HG03457 (cell line): Measurements from ENCODE around the gene PIK3C2G.

Experiments used
- ATAC-seq: cut with Tn5 transposase; IDR thresholded peaks from one replicate; pipeline ENCODE4 v1.9.1; 2021; ENCODE audit warnings: moderate number of reproducible peaks; ENCODE audit not compliant: unreplicated experiment

Gene PIK3C2G

DNA sequence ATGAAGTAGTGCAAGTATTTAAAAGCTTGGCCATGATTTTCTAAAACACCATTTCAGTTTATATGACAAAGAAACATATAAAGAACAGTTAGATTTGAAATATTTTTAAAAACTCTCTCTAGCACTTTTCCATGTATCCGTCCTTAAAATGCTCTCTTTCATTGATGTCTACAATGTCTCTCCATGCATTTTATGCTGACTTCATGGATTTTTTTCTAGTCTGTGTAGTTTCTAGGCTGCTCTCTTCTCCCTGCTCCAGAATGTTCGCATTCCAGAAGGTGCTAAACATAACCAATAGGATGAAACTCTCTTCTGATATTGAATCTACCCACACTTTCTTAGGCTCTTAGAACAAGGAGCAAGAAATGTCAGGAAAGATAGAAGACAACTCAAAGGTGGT lies 351.7 kb downstream of the PIK3C2G start:
- ATAC-seq, result no peak

DNA sequence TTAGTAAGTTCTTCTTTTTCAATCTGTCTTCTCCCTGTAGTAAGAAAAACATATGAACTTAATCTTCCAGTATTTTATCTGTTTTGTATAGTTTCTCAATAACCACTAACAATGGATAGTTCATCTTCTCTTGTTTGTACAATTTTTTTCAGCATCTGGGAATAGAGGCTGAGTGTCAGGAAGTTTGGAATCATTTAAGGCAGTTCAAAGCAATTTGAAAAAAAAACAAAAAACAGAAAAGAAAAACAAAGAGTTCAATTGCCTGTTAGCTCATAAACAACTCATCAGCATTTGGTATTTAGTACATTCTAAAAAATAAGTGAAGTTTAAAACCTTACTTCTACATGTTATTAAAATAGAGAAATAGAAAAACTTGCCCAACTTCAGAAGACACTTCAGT lies 359.7 kb downstream of the PIK3C2G start:
- no peak for ATAC-seq

DNA sequence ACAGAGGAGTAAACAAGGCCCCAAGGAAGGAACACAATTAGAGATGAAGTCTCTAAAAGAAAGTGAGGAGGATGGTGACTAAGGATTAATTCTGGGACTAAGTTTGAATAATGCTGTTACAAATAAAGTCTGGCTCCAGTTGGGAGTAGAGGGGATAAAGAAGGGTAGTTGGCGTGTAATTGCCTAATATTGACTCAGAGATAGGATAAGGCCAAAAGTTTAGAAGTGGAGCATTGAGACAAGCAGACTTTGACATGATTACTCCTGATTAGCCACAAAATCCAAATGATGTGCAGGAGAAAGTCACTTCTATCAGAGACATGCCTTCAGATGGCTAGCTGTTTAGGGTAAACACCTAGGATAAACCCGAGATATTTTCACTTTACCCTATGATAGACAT lies 368.1 kb downstream of the PIK3C2G start:
- ATAC-seq, result no peak

DNA sequence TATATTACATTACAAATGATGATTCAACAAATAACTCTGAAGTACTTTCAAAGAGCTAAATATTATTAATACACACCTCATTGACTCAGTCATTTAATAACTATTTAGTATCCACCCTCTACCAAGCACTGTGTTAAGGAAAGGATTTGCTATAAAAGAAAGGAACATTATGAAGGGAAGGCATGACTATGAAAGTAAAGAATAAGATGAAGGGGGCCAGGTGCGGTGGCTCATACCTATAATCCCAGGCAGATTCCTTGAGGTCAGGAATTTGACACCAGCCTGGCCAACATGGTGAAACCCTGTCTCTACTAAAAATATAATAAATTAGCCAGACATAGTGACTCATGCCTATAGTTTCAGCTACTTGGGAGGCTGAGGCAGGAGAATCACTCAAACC lies 368.6 kb downstream of the PIK3C2G start:
- no peak for ATAC-seq

DNA sequence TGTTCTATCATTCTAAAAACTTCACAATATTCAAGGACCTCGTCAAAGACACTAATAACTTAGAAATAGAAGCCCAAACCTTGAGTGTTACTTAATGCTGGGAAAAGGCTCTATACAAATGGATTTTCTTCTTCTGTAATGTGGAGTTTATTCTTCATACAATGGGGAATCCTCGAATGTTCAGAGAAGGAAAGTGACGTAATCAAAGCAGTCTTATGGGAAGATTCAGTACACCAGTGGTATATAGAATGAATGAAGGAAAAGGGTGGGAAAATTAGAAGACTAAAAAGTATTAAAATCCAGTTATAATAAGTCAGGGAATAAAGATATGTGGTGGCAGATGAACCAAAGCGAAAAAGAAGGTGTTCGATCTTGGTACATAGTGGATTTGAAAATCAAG lies 370.0 kb downstream of the PIK3C2G start:
- ATAC-seq, result no peak

DNA sequence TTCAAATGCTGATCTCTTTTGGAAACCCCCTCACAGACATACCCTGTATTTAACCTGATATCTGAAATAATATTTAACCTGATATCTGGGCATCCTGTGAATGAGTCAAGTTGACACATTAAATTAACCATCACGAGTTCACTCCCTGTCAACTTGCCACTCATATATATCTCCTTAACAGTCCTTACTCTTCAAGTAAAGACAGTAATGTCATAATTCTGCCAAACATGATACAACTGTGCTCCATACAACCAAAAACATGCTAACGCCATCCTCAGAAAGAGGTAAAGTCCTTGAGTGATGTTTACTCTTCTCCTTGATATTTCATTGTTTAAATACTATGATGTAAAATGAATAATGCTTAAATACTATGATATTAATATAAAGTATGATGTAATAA lies 371.5 kb downstream of the PIK3C2G start:
- no peak for ATAC-seq

DNA sequence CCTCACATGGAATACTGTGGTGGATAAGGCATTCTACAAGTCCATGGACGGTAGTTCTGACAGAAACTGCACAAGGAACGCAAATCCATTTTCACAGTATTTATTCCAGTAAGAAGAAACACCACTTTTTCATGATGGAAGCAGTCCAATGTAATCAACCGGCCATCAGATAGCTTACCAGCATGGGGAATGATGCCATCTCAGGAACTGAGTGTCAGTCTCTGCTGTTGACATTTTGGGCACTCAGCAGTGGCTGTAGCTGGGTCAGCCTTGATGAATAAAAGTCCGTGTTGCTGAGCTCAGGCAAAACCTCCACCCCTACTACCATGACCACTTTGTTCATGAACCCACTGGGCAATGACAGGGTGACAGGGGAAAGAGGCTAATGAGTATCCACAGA lies 373.1 kb downstream of the PIK3C2G start:
- ATAC-seq, result no peak

DNA sequence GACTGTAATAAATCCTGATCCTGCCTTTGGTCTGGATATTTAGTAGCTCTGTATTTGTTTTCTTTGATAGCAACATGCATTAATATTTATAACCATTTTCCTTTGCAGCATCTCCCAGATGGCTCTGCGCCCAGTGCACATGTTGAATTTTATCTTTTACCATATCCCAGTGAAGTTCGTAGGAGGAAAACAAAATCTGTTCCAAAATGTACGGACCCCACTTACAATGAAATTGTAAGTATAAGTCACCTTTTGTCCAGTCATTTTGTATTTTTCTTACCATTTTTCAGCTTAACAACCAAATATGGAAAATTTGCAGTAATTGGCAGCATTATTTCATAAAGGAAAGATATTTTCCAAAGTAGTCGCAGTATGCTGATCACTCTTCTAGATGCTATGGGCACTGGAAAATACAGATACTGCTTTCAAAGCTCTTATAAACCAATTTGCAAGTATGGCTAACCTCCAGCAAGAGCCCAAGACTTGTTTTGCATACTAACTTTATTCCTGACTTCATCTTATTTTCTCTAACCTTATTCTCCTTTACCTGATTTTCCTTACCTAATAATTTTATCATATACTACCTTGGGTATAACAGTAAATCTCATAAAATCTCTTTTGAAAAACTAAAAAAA lies 379.1 kb downstream of the PIK3C2G start:
- ATAC-seq, result no peak

DNA sequence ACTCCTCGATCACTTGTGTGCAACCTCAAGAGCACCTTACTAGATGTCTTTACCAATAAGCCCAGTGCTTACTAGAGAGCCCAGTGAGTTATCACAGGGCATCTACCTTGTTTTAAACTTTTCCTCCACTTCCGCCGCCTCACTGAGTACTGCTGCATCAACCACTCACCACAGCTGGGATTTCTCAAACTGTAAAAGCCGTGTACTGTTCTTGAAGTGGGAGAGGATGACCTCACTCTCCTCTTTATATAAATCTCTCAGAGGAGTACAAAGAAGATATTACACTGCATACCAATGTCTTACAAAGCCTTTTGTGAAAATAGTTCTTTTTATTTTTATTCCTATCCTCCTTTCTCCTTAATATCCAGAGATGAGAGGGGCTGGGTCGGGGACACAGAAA lies 382.4 kb downstream of the PIK3C2G start:
- no peak for ATAC-seq

DNA sequence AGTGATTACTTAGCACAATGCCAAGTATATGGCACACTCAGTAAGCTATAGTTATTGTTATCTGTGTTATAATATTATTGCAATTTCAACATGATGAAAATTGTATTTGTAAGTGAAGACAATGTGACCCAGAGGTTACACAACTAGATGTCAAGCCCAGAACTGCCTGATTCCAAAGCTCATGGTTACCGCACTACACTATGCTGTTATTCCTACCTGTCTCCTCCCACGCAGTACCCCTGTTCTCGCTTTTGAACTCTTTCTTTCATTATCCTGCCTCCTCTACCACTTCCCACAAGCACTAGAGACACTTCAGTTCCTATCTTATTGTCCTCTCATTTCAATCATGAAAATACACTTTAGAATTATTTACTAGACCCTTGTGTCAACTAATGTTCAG lies 383.2 kb downstream of the PIK3C2G start:
- ATAC-seq, result no peak

DNA sequence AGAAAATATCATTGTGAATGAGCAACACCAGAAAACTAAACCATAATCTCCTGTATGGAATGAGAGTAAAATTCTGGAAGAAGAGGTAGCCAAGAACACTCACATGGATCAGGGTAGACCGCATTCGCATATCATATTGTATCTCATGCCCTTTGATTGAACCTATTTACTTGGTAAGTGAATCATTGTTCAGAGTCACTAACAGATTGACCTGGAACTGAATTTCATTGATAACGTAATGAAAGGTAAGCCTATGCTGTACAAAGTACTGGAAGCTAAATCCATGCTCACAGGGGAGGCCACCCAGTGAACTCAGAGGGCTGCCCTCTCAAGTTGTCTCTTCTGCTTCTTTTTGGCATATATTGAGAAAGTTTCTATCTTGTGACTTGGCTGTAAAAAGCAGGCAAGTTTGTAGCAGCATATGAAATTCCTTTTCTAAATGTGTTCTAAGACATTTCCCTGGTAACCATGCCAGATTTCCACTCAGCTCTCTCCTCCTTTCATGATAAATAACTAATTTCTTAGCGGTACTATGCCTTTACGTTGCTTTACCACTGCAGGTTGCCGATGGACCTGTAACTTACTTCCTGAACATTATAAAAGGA lies 385.1 kb downstream of the PIK3C2G start:
- ATAC-seq, result no peak

DNA sequence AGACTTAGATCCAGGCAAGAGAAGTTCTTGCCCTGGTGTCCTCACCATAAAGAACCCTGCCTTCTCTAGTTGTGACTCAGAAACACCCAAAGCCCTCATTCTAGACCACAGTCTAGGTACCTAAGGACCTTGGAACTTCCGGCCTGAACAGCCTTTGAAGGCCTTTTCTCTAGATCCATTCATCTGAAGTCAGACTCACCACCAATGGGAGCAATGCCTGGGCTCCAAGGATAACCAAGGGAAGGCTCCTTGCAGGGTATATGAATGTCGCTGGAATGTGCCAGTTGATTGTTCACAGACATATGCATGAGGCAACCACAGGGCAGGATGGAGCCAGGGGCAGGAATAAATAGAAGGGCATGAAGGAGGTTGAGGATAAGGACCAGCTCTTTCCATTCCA lies 390.2 kb downstream of the PIK3C2G start:
- ATAC-seq, result no peak

DNA sequence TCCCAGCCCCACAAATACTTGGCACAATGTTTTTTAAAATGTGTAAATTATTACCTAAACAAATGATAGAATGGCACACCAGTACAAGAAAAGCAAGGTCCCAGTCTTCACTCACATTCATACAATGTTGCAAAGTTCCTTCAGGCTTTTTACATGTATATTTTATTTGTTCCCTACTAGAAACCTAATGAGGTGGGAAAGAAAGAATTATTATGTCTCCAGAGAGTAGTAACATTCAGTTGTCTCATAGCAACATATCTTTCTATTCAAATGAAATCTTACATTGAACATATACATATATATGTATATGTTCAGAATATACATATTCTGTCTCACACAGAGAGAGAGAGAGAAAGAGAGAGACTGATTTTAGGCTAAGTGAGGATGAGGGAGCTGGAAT lies 391.3 kb downstream of the PIK3C2G start:
- ATAC-seq, result no peak

DNA sequence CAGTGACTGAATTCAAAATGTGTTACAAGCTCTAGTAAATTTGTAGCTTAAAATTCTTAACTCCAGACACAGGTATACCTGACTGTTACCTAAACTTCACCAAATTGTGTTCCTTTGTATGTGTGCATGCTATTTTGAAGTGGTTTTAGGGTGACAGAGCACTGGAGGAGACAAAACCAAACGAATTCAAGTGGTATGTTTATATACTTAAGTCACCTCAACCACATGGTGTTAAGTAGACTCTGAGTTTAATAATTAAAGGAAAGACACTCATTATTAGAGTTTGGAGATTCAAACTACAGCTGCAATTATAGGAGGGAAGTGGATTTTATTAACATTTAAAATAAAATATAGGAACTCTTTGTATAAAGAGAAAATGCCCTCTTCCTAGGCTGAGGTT lies 392.1 kb downstream of the PIK3C2G start:
- ATAC-seq, result no peak

DNA sequence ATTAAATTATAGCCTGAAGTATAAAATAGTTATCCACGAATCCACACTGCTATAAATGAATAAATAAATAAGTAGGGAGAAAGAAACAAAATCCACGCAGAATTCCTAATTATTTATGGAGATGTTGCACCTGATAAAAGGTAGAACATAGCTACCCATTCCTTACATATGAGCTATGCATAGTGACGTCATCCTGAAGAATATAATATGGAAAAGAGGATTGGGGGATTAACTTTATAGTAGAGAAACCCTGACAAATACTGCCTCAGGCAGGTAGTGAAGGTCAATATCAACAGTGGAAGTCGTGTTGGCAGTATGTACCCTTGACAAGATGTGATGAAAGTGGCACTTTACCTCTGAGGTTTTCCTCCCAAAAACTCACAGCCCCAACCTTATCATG lies 394.0 kb downstream of the PIK3C2G start:
- ATAC-seq, result no peak

DNA sequence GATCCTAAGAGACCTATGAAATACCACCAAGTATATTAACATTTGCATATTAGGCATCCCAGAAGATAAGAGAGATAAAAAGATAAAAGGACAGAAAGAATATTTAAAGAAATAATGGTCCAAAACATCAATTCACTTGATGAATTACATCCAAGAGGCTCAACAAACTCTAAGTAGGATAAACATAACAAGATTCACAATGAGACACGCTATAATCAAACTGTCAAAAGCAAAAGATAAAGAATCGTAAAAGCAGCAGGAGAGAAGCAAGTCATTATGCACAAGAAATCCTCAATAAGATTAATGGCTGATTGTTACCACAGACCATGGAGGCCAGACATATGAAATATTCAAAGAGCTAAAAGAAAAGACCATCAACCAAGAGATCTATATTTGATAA lies 396.9 kb downstream of the PIK3C2G start:
- no peak for ATAC-seq

DNA sequence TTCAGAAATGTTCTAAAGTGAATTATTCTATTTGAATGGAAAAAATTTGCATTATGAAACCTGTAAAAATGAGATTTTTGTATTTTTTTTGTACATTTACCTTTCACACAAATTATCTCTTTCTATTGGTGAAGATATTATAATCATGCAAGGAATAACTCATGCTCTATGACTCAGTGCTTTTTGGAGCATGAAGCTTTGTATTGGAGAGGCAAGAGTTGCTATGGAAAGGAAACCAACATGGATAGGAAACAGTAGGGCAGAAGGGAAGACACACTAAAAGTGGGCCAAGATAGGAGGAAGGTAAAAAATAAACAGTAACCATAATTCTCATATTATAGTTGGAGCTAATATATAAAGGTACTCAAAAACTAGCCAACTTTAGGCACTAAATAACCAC lies 397.5 kb downstream of the PIK3C2G start:
- no peak for ATAC-seq

DNA sequence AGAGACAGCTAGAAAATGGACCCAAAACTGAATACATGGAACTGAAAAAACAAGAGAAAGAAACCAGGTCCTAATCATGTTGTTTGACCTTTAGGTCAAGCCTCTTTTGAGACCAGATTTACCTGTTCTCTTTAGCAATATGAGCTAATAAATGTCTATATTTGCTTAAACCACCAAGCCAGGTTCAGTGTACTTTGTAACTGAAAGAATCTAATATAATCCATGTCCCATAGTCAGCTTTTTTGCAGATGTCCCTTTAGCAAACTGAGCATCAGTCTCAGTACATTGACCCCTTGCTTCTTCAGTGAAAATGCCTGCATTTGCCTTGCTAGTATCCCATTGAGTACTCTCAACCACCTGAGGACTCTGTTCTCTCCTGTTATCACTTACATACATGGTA lies 414.8 kb downstream of the PIK3C2G start:
- ATAC-seq, result no peak

DNA sequence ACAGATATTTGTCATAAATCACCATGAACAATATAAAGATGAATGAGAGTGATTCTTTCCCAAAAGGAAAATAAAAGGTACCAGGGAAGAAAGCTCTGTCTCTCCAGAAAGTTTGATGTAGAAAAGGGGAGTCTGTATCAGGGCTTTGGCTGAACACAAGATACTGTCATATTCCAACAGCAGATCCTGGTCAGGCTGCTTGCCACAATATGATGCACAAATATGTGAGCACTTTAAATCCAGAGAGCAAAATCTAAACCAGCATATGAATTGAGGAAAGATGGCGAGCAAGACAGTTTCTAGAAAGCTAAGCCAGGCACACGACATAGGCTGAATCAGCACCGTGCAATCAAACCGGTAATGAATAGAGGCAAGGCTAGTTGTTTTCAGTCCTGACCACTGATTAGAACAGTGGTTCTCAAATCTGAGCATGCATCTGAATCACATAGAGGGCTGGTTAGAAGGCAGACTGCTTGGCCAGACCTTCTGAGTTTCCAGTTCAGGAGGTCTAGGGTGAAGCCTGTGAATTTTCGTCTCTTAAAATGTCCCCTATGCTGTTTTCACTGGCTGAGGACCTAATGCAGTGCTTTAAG lies 415.8 kb downstream of the PIK3C2G start:
- ATAC-seq, result no peak

DNA sequence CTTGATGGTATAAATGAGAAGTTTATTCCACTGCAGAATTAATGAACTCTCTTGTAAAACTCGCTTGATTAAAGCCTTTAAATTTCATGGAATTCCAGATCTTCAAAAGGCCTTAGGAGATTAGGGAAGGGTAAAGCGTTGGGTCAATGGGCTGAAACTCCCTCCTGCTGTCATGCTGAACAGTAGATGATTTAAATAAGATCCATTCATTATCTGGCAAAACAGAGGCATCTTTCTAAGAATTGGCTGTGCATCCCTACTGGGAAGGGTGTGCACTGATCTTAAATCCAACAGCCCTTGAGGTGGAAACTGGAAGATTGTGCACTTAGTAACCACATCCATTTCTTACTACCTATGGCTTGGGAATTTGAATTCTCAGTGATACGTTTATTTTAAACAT lies 420.5 kb downstream of the PIK3C2G start:
- no peak for ATAC-seq

DNA sequence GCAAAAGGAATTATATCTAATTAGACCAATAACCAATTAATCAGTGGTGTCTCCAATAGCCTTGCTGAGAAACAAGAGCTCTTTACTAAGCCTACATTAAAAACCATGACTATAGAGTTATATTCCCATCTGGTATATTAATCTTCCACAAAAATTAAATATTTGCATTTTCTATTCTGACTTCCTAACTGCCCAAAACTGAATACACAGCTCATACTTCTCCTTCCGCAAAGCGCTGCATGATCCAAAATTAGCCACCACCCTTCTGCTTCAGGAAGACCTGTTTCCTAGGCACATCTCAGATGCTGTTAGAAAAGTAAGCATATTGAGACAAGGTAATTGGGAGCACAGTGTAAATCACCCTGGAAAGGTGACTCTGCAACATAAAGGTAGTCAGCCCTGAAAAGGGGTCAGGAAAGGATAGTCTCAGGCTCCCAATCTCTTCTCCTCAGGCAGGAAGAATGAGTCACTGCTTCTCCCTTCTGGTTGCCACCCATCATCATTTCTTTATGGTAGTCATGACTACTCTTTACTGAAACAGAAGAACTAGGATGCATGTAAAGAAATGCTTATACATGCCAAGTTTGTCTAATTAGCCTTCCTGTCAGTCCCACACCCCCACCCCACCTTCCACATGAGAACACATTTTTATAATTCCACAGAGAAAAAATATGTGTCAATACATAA lies 422.2 kb downstream of the PIK3C2G start:
- ATAC-seq, result no peak

DNA sequence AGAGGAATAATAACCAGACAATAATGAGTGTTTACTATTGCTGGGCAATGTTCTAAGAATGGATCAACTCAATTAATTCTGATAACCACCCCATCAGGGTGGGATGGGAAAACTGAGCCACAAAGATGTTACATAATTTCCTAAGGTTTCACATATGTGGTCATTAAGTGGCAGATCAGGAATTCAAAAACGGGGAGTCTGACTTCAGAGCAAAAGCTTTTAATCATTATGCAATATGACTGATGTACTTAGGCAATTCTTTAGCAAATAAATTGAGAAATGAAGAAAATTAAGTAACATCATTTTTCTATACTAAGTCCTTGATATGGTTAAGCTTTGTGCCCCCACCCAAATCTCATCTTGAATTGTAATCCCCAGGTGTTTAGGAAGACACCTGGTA lies 423.1 kb downstream of the PIK3C2G start:
- ATAC-seq, result no peak
